Astrocyte (in vitro differentiated cells and primary cell): Measurements from ENCODE around the gene RASGRF2.

ENCODE experiments used
- EZH2 ChIP-seq: IDR thresholded peaks from 2 replicates; pipeline ENCODE4 v1.6.1; 2012; ENCODE audit warnings: mild to moderate bottlenecking, low read length, inconsistent platforms; ENCODE audit not compliant: insufficient read depth
- TF ChIP-seq, protein P1 (sequence below): IDR thresholded peaks from 2 replicates; pipeline ENCODE4 v1.5.1; 2011; ENCODE audit warnings: low read depth, mild to moderate bottlenecking, inconsistent platforms, low read length, moderate library complexity; ENCODE audit not compliant: insufficient read depth

DNA sequence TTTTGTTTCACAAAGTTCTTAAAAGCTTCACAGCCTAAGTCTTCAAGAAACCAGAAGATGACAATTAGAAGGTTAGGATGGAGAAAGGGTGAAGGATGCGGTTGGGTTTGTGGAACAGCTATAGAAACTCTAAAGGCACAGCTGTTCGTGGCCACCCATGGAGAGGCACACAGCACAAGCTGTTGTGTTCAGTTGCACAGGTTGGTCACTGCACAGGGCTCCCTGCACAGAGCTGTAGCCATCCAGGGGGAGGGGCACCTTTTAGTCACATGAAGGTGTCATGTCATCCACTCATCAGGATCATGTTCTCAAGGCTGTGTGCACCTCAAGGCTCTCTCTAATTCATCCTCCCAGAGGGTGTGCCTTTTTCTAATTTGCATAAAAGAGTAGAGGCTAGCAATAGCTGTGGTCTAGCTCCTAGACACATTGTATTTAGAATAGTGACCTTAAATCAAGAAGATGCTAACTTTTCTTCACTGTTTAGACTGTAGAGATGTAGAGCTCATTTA, 5.0 kb upstream of the RASGRF2 start:
- TF ChIP-seq, protein P1, sequence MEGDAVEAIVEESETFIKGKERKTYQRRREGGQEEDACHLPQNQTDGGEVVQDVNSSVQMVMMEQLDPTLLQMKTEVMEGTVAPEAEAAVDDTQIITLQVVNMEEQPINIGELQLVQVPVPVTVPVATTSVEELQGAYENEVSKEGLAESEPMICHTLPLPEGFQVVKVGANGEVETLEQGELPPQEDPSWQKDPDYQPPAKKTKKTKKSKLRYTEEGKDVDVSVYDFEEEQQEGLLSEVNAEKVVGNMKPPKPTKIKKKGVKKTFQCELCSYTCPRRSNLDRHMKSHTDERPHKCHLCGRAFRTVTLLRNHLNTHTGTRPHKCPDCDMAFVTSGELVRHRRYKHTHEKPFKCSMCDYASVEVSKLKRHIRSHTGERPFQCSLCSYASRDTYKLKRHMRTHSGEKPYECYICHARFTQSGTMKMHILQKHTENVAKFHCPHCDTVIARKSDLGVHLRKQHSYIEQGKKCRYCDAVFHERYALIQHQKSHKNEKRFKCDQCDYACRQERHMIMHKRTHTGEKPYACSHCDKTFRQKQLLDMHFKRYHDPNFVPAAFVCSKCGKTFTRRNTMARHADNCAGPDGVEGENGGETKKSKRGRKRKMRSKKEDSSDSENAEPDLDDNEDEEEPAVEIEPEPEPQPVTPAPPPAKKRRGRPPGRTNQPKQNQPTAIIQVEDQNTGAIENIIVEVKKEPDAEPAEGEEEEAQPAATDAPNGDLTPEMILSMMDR: no peak
- no peak for TF ChIP-seq EZH2
